Right atrium auricular region (tissue), 2 donors: ENCODE results near the gene SLC39A11. TPM values are rescaled to one million over a fixed set of nuclear protein-coding genes. Genes with fewer than 3 reads are reported as not detected.

ENCODE experiments used
- DNase-seq: peaks from one replicate; pipeline ENCODE4 v3.0.0-alpha.2; 2019; ENCODE audit warnings: low spot score
- H3K27ac ChIP-seq, 2 donors: fragments of 200-600 bp; sonication (generic); 1 replicate in 1 of 2; 2 replicates in 1 of 2; pipeline ENCODE4 v1.5.1; 2016 to 2019
- H3K27me3 ChIP-seq, 2 donors: fragments of 200-600 bp; sonication (generic); one replicate each; pipeline versions ENCODE4 v1.5.1 to v1.6.0; 2017 to 2019
- H3K36me3 ChIP-seq: fragments of 200-600 bp; sonication (generic); one replicate; pipeline ENCODE4 v1.5.1; 2016
- H3K4me1 ChIP-seq, 2 donors: fragments of 200-600 bp; sonication (generic); one replicate each; pipeline versions ENCODE4 v1.5.1 to v1.6.0; 2017 to 2019
- H3K4me3 ChIP-seq, 2 donors: fragments of 200-600 bp; sonication (generic); 1 replicate in 1 of 2; 2 replicates in 1 of 2; pipeline ENCODE4 v1.5.1; 2017 to 2019; ENCODE audit warnings: mild to moderate bottlenecking in 1 of 2, moderate library complexity in 1 of 2
- H3K9me3 ChIP-seq, 2 donors: fragments of 200-600 bp; sonication (generic); one replicate each; pipeline ENCODE4 v1.5.1; 2019
- CTCF ChIP-seq, 2 donors: fragments of 200-600 bp; sonication (generic); IDR thresholded peaks; one replicate each; pipeline ENCODE4 v1.5.1; 2019; ENCODE audit warnings: antibody characterized with exemption in 2 of 2
- total RNA-seq, 2 donors: library from RNA; depleted of rRNA; stranded (reverse); fragments of >200 nt; gene quantifications; one replicate each; pipeline ENCODE4 v1.1.0, GENCODE V29; 2016

Gene SLC39A11
- total RNA-seq, 2 donors from 2014 or later, result 7.4 to 15.5 TPM

GRCh38 chr17:73018599-73018998 lies 73.9 kb downstream of the SLC39A11 start:
- no peak overlapping the region for H3K27ac ChIP-seq
- no peak for DNase-seq
- no peak overlapping the region for H3K4me3 ChIP-seq
- peaks cover 0 to 23% of the 10 kb centered on the region in 2 donors for H3K9me3 ChIP-seq
- H3K4me1 ChIP-seq, result no peaks in the 10 kb centered on the region
- TF ChIP-seq CTCF (IDR thresholded peaks at IDR 0.05), result no peak
- H3K36me3 ChIP-seq, result no peaks in the 10 kb centered on the region
- no peaks in the 10 kb centered on the region for H3K27me3 ChIP-seq

GRCh38 chr17:73017658-73018057 lies 74.8 kb downstream of the SLC39A11 start:
- Histone ChIP-seq H3K4me1 (no peaks in the 10 kb centered on the region), H3K27me3 (no peaks in the 10 kb centered on the region), H3K27ac (no peak overlapping the region), H3K4me3 (no peak overlapping the region), H3K36me3 (no peaks in the 10 kb centered on the region), H3K9me3 (peaks cover 0 to 23% of the 10 kb centered on the region in 2 donors)
- no peak for TF ChIP-seq CTCF (IDR thresholded peaks at IDR 0.05)
- no peak for DNase-seq

- Histone ChIP-seq H3K4me1 (no peaks in the 10 kb centered on the region), H3K4me3 (no peak overlapping the region), H3K36me3 (no peaks in the 10 kb centered on the region), H3K9me3 (peaks cover 0 to 23% of the 10 kb centered on the region in 2 donors), H3K27me3 (no peaks in the 10 kb centered on the region), H3K27ac (no peak overlapping the region)
- no peak for DNase-seq
- no peak for TF ChIP-seq CTCF (IDR thresholded peaks at IDR 0.05)
Observed at GRCh38 chr17:73015722-73016276, 76.7 kb downstream of the SLC39A11 start.

GRCh38 chr17:73013816-73014663 lies 78.4 kb downstream of the SLC39A11 start:
- no peak for TF ChIP-seq CTCF (IDR thresholded peaks at IDR 0.05)
- Histone ChIP-seq H3K4me3 (no peak overlapping the region), H3K4me1 (no peaks in the 10 kb centered on the region), H3K27me3 (no peaks in the 10 kb centered on the region), H3K9me3 (peaks cover 0 to 14% of the 10 kb centered on the region in 2 donors), H3K27ac (no peak overlapping the region), H3K36me3 (no peaks in the 10 kb centered on the region)
- no peak for DNase-seq

GRCh38 chr17:73013301-73013700 lies 79.2 kb downstream of the SLC39A11 start:
- H3K27me3 ChIP-seq, result no peaks in the 10 kb centered on the region
- no peaks in the 10 kb centered on the region for H3K36me3 ChIP-seq
- no peaks in the 10 kb centered on the region for H3K4me1 ChIP-seq
- peaks cover 0 to 7% of the 10 kb centered on the region in 2 donors for H3K9me3 ChIP-seq
- DNase-seq, result no peak
- no peak overlapping the region for H3K4me3 ChIP-seq
- no peak overlapping the region for H3K27ac ChIP-seq
- no peak for TF ChIP-seq CTCF (IDR thresholded peaks at IDR 0.05)
